ENCODE data around the gene PHPT1. TPM values are rescaled to one million over a fixed set of nuclear protein-coding genes. Genes with fewer than 3 reads are reported as not detected.

PHPT1 gene
- total and polyA plus RNA-seq, 2 of the 13 experiments (the other 11 are each of a cell fraction or from before 2014, with no cell fraction given), result 189 to 192 TPM

- TF ChIP-seq ZNF407 (CRISPR knock-in tag; IDR thresholded peaks at IDR 0.05; ENCODE audit: not compliant biosample characterization) (no peak), CAMTA2 (CRISPR knock-in tag; IDR thresholded peaks at IDR 0.05; ENCODE audit: borderline replicate concordance) (no peak), POLR2A (IDR thresholded peaks at IDR 0.05; ENCODE audit: insufficient read depth in 1 of 2, low read depth in 2 of 2, low read length in 2 of 2) (0 out of 4 replicates have a peak, but pooled peaks of 1 of the 2 experiments have one; percentile 20), ZNF441 (CRISPR knock-in tag; IDR thresholded peaks at IDR 0.05; ENCODE audit: borderline replicate concordance) (no peak), STAT5B (CRISPR knock-in tag; IDR thresholded peaks at IDR 0.05) (no peak), SOX13 (IDR thresholded peaks at IDR 0.05) (no peak), SOX13 (CRISPR knock-in tag; conservative IDR thresholded peaks at IDR 0.05 in 1 of 2, IDR thresholded peaks at IDR 0.05 in 1 of 2) (no peak), KLF9 (CRISPR knock-in tag; IDR thresholded peaks at IDR 0.05; ENCODE audit: low read depth) (no peak), KDM2A (CRISPR knock-in tag; IDR thresholded peaks at IDR 0.05; ENCODE audit: borderline replicate concordance, low read depth) (no peak), MTA3 (CRISPR knock-in tag; IDR thresholded peaks at IDR 0.05) (no peak), HNRNPH1 (optimal IDR thresholded peaks at IDR 0.05; ENCODE audit: low read depth, low read length) (no peak), CCDC6 (CRISPR knock-in tag; IDR thresholded peaks at IDR 0.05) (no peak)
Measured at GRCh38 chr9:136831720-136832104, 17.5 kb upstream of the PHPT1 start (continued).

Measured in HepG2 (cell line).